Superior temporal gyrus (tissue), 1 donor: Measurements from ENCODE around the gene DBX2.
"Not testable (repeated sequence)": the region's sequence is repeated elsewhere in the genome, so short reads cannot be mapped to it uniquely, and the experiment has no call there.

Experiments
- DNase-seq: peaks from one replicate; pipeline ENCODE4 v3.0.0-alpha.2; 2016; ENCODE audit errors: extremely low spot score

DBX2 gene

GRCh38 chr12:45010059-45010458, 40.8 kb downstream of the DBX2 start:
- no peak for DNase-seq

GRCh38 chr12:45008211-45008610, 42.7 kb downstream of the DBX2 start:
- DNase-seq = no peak

DNA sequence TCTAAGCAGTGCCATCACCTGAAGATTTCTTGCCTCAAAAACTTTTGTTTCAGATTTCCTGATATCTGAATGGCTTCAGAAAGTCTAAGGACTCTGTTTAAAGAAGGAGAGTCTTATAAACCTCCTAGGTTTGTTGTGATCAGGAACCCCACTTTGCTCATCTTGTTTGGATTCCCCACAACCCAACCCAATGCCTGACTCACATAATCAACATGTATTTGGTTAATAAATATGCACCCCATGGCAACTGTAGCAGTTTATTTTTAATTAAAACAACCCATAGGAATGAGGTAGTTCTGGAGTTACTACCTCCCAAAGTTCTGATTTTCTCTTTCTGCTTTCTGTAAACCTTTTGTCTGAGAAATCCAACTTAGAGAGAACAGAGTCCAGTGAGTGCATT, 51.5 kb downstream of the DBX2 start:
- no peak for DNase-seq

- DNase-seq = no peak
Observed at GRCh38 chr12:44993161-44993560, 57.7 kb downstream of the DBX2 start.

DNA sequence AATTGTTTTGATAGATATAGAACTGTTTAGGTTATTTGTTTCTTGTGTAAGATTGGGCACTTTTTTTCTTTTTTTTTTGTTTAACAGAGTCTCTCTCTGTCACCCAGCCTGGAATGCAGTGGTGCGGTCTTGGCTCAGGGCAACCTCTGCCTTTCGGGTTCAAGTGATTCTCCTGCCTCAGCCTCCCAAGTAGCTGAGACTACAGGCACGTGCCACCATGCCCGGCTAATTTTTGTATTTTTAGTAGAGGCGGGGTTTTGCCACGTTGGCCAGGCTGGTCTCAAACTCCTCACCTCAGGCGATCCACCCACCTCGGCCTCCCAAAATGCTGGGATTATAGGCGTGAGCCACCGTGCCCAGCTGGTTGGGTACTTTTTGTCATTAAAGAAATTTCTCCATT, 66.0 kb downstream of the DBX2 start:
- DNase-seq = not testable (repeated sequence)

DNA sequence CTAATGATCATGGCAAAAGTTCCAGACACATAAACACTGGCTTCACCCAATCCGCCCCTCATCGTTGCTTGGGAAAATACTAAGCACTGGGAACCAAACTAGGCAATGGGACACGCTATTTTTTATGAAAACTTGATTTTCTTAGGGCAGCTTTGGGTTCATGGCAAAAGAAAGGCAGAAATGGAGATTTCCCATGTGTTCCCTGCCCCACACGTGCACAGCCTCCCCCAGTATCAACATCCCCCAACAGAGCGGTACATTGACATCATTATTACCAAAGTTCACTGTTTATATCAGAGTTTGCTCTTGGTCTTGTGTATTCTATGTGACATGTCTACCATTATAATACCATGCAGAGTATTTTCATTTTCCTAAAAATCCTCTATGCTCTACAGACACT, 71.0 kb downstream of the DBX2 start:
- DNase-seq = no peak

- no peak for DNase-seq
Observed at GRCh38 chr12:44976246-44976645, 74.7 kb downstream of the DBX2 start.

GRCh38 chr12:44972746-44973421, 78.0 kb downstream of the DBX2 start:
- no peak for DNase-seq

DNA sequence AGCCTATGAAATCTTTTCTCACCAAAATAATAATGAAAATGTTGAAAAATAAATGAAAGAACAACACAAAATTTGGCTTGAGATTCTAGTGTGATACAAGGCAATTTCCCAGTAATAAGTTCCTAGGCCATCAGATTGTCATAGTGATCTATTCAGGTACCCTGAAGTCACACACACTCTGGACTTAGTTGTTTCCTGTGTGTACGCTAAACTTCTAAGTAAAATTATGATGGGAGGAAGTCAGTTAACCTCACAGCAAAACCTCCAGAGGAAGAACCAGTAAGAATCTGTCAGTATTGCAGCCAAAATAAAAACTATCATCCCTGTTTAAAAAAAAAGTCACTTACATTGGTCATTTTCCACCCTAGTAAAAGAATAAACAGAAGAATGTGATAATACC, 81.9 kb downstream of the DBX2 start:
- DNase-seq = no peak
